Activated B cell treated with CpG ODN at 0.5 μM for 24 hours (primary cell): ENCODE results near the gene BRME1. TPM values are rescaled to one million over a fixed set of nuclear protein-coding genes. Genes with fewer than 3 reads are reported as not detected.

Source experiments
- ATAC-seq: fragments of 200-7000 bp; cut with Tn5 transposase; one replicate; pipeline ENCODE4 v1.10.0; 2021; ENCODE audit warnings: low read depth, mild to moderate bottlenecking, moderate library complexity
- CTCF ChIA-PET: fragments of 350-600 bp; sonication (Branson Sonifier 250); formaldehyde crosslinking; loops from one replicate; lab custom pipeline; 2021; ENCODE audit warnings: antibody characterized with exemption; lab: Charles Lee
- POLR2A ChIA-PET: fragments of 350-600 bp; sonication (Branson Sonifier 250); formaldehyde crosslinking; loops from one replicate; lab custom pipeline; 2021; ENCODE audit warnings: antibody characterized with exemption; lab: Charles Lee
- DNase-seq: peaks from one replicate; pipeline ENCODE4 v3.0.0; 2022
- H3K27ac Mint-ChIP-seq: one replicate; pipeline ENCODE4 v1.8.0; 2020; ENCODE audit warnings: mixed read lengths
- H3K27me3 Mint-ChIP-seq: one replicate; pipeline ENCODE4 v1.8.0; 2021; ENCODE audit warnings: mixed read lengths
- H3K36me3 Mint-ChIP-seq: one replicate; pipeline ENCODE4 v1.8.0; 2021; ENCODE audit warnings: low read depth, mixed read lengths
- H3K4me1 Mint-ChIP-seq: one replicate; pipeline ENCODE4 v1.8.0; 2021; ENCODE audit warnings: mixed read lengths
- H3K4me3 Mint-ChIP-seq: one replicate; pipeline ENCODE4 v1.8.0; 2020; ENCODE audit warnings: mild to moderate bottlenecking, mixed read lengths
- H3K9me3 Mint-ChIP-seq: one replicate; pipeline ENCODE4 v1.8.0; 2020; ENCODE audit warnings: mixed read lengths
- CTCF ChIP-seq: fragments of 200-600 bp; IDR thresholded peaks from one replicate; pipeline ENCODE4 v1.8.0; 2022; ENCODE audit warnings: antibody characterized with exemption, mild to moderate bottlenecking
- intact Hi-C: fragments of 100-400 bp; cut with micrococcal nuclease; formaldehyde crosslinking; loops from one replicate; pipeline ENCODE4 v1.15.1; 2024
- total RNA-seq: library from RNA; stranded (reverse); gene quantifications from 2 replicates; pipeline ENCODE4 v1.2.3, GENCODE V29; 2022

The BRME1 gene
- total RNA-seq, 1 donor from 2014 or later: 2.0 TPM

- CTCF ChIA-PET: interaction anchor here (1.3 to 4.0 kb wide), 3 partner anchors 28 to 38 kb away, joined by 7 to 18 read pairs (median 9); no protein-coding TSS in a partner anchor
- Mint-ChIP-seq H3K9me3 (no peaks in the 10 kb centered on the region), H3K27ac (peak overlapping the region; percentile 86), H3K27me3 (no peaks in the 10 kb centered on the region), H3K4me1 (peaks cover 54% of the 10 kb centered on the region), H3K36me3 (peaks cover 21% of the 10 kb centered on the region), H3K4me3 (peak overlapping the region; percentile 90)
- intact Hi-C loops: no loop called here
- POLR2A ChIA-PET: interaction anchor here (0.5 to 3.7 kb wide), 6 partner anchors 12 to 220 kb away, joined by 3 to 25 read pairs (median 4); partner anchors contain the start of gene ZSWIM4
- ATAC-seq (no peak), DNase-seq (no peak)
- TF ChIP-seq CTCF: no peak
Observed at GRCh38 chr19:13834244-13835069, 71.5 kb downstream of the BRME1 start.

GRCh38 chr19:13833330-13834243 is 72.3 kb downstream of the BRME1 start:
- intact Hi-C loops: loop anchor here (1.0 to 2.0 kb wide), 3 partner anchors 13 to 38 kb away; partner anchors contain the start of gene ZSWIM4
- H3K9me3 Mint-ChIP-seq: no peaks in the 10 kb centered on the region
- CTCF ChIA-PET: interaction anchor here (0.7 to 4.0 kb wide), 3 partner anchors 29 to 37 kb away, joined by 3 to 9 read pairs (median 7); no protein-coding TSS in a partner anchor
- DNase-seq: peak; percentile 92
- no peak for TF ChIP-seq CTCF
- no peaks in the 10 kb centered on the region for H3K27me3 Mint-ChIP-seq
- peak overlapping the region; percentile 90 for H3K4me3 Mint-ChIP-seq
- peak; percentile 86 for ATAC-seq
- peaks cover 45% of the 10 kb centered on the region for H3K4me1 Mint-ChIP-seq
- peaks cover 24% of the 10 kb centered on the region for H3K36me3 Mint-ChIP-seq
- POLR2A ChIA-PET: interaction anchor here (0.5 to 3.7 kb wide), 6 partner anchors 13 to 86 kb away, joined by 3 to 25 read pairs (median 3); partner anchors contain the start of gene ZSWIM4
- peak overlapping the region; percentile 86 for H3K27ac Mint-ChIP-seq

Other genes with a start within 250 kb of the BRME1 start
- 32.5 and 37.5 TPM in 2 replicates for gene MRI1, start 141.6 kb downstream of the BRME1 start, total RNA-seq
- gene C19orf53, start 131.7 kb downstream of the BRME1 start, total RNA-seq: 74.9 and 76.1 TPM in 2 replicates
- 8.5 and 11.2 TPM in 2 replicates for gene ZSWIM4, start 110.7 kb downstream of the BRME1 start, total RNA-seq
- not detected in 2 replicates for gene NANOS3, start 29.0 kb downstream of the BRME1 start, total RNA-seq
- 32.4 and 35.6 TPM in 2 replicates for gene CC2D1A, start 84 bp upstream of the BRME1 start, total RNA-seq
- gene PODNL1, start 32.3 kb upstream of the BRME1 start, total RNA-seq: 0.44 TPM in 1 of 2 replicates, not detected in the other
- gene DCAF15, start 46.4 kb upstream of the BRME1 start, total RNA-seq: 71.4 and 83.4 TPM in 2 replicates
- 19.0 and 19.9 TPM in 2 replicates for gene RFX1, start 100.2 kb upstream of the BRME1 start, total RNA-seq
- gene RLN3, start 122.0 kb upstream of the BRME1 start, total RNA-seq: not detected in 2 replicates
- 34.5 and 34.6 TPM in 2 replicates for gene IL27RA, start 125.6 kb upstream of the BRME1 start, total RNA-seq
- not detected in 2 replicates for gene PALM3, start 156.0 kb upstream of the BRME1 start, total RNA-seq
- gene MISP3, start 166.7 kb upstream of the BRME1 start, total RNA-seq: 0.15 and 0.18 TPM in 2 replicates
- gene C19orf67, start 179.7 kb upstream of the BRME1 start, total RNA-seq: not detected in 2 replicates
- 32.7 and 36.0 TPM in 2 replicates for gene SAMD1, start 184.6 kb upstream of the BRME1 start, total RNA-seq
- 41.6 and 43.7 TPM in 2 replicates for gene PRKACA, start 211.6 kb upstream of the BRME1 start, total RNA-seq
- gene ASF1B, start 230.5 kb upstream of the BRME1 start, total RNA-seq: 3.4 and 3.7 TPM in 2 replicates